8988T (cell line): ENCODE results near the gene FAM98A.

Source experiments
- DNase-seq: peaks from one replicate; pipeline ENCODE4 v3.0.0; 2011

Gene FAM98A

GRCh38 chr2:33595385-33595784 is 3.7 kb downstream of the FAM98A start:
- DNase-seq = no peak

- no peak for DNase-seq
Observed at GRCh38 chr2:33589444-33589843, 9.7 kb downstream of the FAM98A start.

- no peak for DNase-seq
Observed at GRCh38 chr2:33588232-33588631, 10.9 kb downstream of the FAM98A start.

- DNase-seq = no peak
Observed at GRCh38 chr2:33586766-33587165, 12.3 kb downstream of the FAM98A start.

- no peak for DNase-seq
Observed at GRCh38 chr2:33583194-33583938, 15.7 kb downstream of the FAM98A start.

GRCh38 chr2:33581872-33582271 is 17.2 kb downstream of the FAM98A start:
- DNase-seq = no peak

- DNase-seq = no peak
Observed at GRCh38 chr2:33579227-33579626, 19.9 kb downstream of the FAM98A start.

GRCh38 chr2:33577668-33578067 is 21.4 kb downstream of the FAM98A start:
- no peak for DNase-seq

GRCh38 chr2:33577084-33577483 is 22.0 kb downstream of the FAM98A start:
- no peak for DNase-seq

GRCh38 chr2:33573657-33574056 is 25.4 kb downstream of the FAM98A start:
- no peak for DNase-seq

- DNase-seq = no peak
Observed at GRCh38 chr2:33570681-33571080, 28.4 kb downstream of the FAM98A start.

- DNase-seq = no peak
Observed at GRCh38 chr2:33561872-33562271, 37.2 kb downstream of the FAM98A start.

- DNase-seq = no peak
Observed at GRCh38 chr2:33560017-33560416, 39.1 kb downstream of the FAM98A start.

GRCh38 chr2:33559328-33559727 is 39.8 kb downstream of the FAM98A start:
- DNase-seq = no peak

- no peak for DNase-seq
Observed at GRCh38 chr2:33555681-33556080, 43.4 kb downstream of the FAM98A start.

GRCh38 chr2:33552758-33553461 is 46.2 kb downstream of the FAM98A start:
- no peak for DNase-seq

- DNase-seq = no peak
Observed at GRCh38 chr2:33550206-33550605, 48.9 kb downstream of the FAM98A start.

- no peak for DNase-seq
Observed at GRCh38 chr2:33541243-33541642, 57.9 kb downstream of the FAM98A start.

- DNase-seq = no peak
Observed at GRCh38 chr2:33535421-33535820, 63.7 kb downstream of the FAM98A start.
